Measurements from ENCODE around the gene RNF19B.

Gene RNF19B

GRCh38 chr1:32888134-32888533 lies 76.5 kb downstream of the RNF19B start:
- no peak for DNase-seq (ENCODE audit: low read depth)

- no peak for DNase-seq (ENCODE audit: low read depth)
Observed at GRCh38 chr1:32887623-32888022, 77.0 kb downstream of the RNF19B start.

- no peak for DNase-seq (ENCODE audit: low read depth)
Observed at GRCh38 chr1:32886828-32887414, 77.7 kb downstream of the RNF19B start.
